Activated CD8-positive, alpha-beta memory T cell treated with anti-CD3 and anti-CD28 coated beads for 1 hour (primary cell): ENCODE results near the gene KCNA5.

ENCODE experiments used
- DNase-seq, 2 donors: peaks; one replicate each; pipeline ENCODE4 v3.0.0-alpha.2; 2020; ENCODE audit warnings: low read depth in 1 of 2; ENCODE audit errors: extremely low read depth in 1 of 2

The KCNA5 gene

DNA sequence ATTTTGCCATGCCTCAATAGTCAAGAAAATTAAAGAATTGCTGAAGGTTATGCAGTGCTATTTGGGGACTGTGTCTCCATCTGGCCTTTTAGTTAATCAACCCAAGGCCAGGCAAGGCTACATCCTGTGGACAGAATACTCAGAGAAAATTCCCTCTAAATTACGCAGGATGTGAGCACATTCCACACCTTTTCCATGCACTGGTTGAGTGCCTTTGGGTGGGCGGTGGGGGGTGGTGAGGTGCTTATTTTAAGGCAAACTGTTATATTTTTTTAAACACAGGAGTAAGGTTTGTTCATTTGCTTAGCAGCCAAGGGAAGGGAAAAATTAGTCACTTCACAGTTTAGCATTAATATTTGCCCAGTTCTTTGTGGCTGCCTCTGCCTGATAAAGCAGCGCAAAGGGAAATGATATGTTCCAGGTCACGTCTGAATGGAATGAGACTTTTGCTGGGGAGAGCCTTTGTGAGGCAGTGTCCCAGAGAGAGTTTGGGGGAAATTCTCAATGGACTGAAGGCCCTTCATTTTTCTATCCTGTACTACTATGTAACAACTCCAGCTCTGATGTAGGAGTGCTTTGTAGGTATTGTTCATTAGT, 17.2 kb upstream of the KCNA5 start:
- DNase-seq: no peak

DNA sequence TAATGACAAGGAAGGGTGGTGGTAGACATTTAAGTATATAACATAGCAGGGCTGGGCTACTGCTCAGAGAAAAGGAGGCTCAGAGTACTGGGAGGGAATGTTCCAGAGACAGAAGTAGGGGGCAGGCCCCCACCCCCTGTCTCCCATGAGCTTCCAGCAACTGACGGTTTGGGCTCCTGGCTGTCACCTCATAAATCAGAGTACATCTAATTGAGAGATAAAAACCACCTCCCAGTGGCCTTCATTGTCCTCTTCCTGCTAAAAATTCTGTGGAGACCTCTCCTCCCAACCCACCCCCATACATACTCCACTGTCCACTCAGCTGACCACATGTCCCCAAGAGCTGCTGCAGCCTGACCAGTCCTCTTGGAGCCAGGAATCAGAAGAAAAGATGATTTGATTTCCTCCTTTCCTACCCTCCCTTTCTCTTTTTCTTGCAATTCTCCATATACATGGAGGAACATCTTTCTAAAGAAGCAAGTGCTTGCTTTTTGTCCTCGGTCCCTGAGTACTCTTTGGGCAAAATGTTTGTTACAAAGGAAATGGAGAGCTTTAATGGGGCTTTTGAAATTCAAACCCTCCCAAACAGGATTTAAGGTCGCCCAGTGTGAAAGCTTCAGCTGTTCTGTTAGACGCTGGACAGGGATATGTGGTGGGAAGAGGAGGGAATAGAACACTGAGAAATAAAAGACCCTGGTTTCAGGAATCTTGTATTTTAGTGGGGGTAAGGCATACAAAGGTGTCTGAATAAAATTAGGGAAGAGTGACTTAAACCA, 16.4 kb upstream of the KCNA5 start:
- DNase-seq: no peak

DNA sequence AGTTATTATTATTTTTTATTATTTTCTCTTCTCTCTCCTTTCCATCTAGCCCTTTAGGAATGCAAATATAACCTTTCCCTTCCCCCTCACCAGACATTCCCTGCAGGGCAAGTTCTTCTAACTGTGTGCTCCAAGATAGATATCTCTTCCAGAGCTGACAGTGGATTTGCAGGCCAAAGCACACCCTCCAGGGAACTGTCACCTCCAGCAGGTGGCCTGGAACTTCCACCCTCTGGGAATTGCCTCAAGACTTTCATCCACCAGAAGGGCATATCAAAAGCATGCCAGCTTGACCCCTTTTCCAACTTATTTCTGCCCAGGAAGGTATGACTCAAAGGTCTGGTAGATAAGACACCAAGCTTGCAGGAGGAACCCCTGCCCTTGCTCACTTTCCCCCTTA, 13.6 kb upstream of the KCNA5 start:
- DNase-seq: no peak

DNA sequence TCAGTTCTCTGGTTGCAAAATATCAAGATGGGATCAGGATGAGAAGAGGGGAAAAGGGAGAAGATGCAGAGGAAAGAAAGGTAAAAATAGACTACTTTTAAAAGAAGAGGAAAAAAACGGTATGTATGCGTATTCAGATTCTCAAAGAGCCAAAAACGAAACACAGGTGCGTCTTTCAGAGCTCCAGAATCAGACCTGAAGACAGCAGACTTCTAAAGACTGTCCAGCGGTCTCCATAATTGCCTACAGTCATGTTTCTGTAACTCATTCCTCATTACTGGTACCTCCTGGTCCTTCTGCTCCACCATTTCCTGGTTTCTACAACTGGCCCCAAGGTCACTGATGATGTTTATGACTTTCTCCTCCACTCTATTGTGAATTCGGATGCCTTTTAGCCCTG, 12.4 kb upstream of the KCNA5 start:
- DNase-seq: no peak

DNA sequence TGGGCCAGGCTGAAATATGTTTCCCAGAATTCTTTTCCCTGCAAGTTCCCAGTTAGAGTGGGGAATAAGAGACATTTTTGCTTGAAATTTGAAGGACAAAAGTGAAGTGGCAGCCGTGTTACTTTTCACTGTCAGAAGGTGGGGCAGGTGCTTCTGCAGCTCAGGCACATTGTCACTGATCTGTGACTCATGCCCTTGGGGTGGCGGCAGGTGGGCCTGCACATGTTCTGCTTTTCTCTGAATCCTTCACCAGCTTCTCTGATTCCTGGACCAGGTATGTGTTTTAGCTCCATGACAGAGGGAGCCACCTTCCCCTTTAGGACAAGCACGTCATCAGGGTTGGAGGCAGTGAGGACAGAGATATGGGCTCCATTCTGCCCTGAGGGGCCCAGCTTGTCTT, 11.7 kb upstream of the KCNA5 start:
- no peak for DNase-seq

DNA sequence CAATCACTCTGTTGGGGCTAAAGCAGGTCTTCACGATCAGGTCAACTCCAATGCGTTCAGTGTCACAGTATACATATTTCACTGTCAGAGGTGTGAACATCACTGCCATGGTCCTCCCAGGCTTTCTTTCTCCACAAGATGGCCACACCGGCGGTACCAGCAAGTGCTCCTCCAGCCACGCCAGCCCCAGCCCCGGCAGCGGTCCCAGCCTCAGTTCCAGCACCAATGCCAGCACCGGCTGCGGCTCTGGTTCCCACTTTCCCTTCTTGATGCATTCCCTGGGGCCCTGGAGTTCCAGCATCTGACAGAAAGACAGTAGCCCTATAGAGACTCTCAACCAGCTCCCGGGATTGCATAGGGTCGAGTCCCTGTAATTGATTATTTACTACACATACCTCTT, 10.9 kb upstream of the KCNA5 start:
- DNase-seq: no peak

DNA sequence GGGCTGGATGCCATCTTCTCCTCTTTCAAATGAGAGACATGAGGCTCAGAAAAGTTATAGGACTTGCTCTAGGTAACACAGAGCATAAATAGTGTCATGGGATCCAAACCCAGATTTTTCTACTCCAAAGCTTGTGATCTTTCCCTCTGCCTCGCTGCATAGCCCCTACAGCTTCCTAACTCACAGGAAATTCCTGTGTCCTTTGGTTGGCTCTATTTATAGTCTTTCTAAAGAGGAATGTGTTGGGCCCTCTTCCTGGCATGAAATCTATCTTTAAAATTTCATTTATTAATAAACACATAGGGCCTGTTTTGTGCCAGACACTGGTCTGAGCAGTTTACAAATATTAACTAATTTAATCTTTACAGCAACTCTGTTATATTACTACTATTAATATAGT, 9.8 kb upstream of the KCNA5 start:
- no peak for DNase-seq

DNA sequence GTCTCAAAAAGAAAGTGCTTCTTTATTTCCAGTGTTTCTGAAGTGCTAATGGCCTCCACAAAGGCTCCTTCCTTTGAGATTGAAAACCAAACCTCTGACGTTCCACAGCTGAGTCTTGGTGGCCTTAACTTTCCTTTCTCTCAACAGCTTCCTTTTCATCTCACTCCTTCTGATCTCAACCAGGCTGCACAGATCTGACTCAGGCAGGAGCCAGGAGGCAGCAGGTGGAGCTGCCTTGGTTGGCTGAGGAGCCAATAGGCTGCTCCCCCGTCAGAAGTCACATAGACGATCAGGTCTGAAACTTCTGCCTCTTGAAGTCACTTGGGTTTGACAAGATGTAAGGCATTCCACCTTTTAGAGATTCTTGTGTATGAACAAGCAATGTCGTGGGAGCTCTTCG, 9.1 kb upstream of the KCNA5 start:
- no peak for DNase-seq

DNA sequence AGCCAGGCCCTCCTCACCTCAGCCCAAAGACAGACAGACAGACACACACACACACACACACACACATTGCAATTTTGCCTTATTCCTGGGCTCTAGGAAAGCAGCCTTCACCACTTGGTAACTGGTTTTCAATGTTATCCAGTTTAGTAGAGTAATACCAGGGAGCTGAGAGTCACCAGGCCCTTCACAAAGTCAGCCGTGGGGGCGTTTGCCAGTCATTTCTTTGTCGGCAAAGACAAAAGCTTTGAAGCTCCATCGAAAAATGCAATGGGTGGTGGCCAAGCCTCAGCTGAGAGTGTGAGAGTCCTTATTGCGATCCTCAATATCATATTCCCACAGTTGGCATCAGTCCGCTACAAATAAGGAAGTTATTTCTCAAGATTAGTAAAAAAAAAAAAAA, 8.1 kb upstream of the KCNA5 start:
- no peak for DNase-seq

DNA sequence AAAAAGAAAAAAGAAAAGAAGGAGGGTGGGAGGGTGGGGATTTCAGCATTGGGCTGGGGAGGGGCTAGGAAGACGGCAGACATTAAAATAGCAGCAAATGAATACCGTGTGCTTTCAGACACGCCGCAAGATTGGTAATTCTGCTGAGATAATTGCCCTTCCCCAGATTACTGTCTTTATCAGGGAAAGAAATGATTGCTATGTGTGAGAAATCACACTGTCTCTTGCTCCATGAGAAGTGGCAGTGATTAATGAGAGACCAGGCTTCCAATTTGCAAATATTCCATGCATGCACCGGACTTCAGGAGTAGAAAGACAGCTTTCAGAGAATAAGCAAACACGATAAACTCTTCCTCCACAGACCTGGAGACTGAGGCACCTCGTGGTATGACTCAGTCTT, 7.6 kb upstream of the KCNA5 start:
- no peak for DNase-seq

DNA sequence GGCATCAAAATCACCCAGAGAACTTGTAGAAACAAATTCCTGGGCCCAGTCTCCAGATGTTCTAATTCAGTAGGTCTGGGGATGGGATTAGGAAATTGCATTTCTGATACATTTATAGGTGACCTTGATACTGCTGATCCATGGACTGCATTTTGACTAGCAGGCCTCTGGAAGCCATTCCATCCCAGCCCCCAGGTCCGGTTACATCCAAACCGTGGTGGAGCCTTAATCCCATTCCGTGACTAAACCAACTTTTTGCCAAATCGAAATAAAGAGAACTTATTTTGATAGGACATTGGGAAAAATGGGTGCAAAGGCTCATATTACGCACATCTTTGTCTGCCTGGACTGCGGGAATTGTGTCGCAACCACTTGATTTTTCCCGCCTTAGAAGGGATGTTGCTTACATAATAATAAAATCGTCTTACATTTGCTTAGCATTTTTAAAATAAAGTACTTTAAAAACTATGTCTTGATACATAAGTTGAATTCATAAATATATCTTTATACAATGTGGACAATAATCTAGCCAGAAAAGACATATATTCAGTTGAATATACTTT, 5.8 kb upstream of the KCNA5 start:
- DNase-seq: no peak

DNA sequence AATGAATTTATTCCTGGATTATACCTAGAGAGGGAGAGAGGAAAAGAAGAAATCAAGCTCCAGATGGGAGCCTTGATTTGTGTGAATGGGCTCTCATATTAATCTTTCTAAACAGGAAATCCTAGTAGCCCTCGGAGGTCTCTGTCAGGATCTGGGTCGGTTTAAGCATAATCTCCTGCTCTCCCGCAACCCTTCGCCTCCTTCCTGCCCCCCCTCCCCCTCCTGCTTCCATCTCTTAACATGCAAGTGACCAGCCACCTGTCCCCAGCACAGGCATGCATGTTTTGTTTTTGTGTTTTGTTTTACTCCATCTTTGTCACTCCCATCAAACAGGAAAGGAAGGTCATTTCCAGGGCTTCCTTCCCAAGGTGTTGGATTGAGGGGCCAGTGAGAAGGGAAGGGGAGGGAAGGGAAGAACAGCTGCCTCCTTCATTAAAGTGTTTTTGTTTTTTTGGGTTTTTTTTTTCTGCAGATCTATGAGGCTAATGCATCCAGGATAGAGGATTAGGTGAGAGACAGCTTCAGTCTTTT, 4.8 kb upstream of the KCNA5 start:
- DNase-seq: no peak

DNA sequence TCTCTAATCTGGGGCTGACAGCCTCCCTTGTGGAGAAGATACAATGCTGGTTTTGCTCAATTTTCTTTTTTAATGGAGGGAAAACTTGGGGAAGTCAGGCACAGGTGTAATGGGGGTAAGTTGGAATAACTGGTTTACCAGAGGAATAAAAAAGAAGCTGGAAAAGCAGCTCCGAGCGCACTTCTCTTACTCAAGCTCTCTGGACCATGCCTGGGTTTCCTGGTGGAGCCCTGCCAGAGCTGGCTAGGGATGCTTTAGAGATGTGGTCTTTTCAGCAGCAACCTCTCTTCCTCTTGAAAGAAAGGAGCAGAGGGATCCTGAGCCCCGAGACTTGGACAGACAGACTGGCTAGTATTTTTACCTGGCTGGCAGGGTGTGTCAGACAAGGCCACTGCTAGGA, 3.9 kb upstream of the KCNA5 start:
- DNase-seq: no peak

DNA sequence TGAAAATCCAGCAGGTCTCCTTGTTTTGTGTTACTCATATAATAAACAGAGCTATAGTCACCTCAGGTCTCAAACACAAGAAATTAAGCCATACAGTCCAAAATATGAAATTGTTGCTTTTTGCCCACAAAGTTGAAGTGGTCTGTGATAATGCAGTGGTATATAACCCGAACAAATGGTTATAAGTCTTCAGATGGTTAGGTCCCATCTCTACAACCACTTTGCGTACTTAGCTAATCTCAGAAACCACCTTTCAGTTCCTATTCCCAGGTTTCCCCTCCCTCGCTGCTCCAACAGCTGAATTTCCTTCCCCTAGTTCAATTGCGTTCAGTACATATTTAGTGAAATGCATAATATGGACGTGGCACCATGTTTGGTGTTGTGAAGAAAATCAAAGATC, 3.3 kb upstream of the KCNA5 start:
- no peak for DNase-seq

DNA sequence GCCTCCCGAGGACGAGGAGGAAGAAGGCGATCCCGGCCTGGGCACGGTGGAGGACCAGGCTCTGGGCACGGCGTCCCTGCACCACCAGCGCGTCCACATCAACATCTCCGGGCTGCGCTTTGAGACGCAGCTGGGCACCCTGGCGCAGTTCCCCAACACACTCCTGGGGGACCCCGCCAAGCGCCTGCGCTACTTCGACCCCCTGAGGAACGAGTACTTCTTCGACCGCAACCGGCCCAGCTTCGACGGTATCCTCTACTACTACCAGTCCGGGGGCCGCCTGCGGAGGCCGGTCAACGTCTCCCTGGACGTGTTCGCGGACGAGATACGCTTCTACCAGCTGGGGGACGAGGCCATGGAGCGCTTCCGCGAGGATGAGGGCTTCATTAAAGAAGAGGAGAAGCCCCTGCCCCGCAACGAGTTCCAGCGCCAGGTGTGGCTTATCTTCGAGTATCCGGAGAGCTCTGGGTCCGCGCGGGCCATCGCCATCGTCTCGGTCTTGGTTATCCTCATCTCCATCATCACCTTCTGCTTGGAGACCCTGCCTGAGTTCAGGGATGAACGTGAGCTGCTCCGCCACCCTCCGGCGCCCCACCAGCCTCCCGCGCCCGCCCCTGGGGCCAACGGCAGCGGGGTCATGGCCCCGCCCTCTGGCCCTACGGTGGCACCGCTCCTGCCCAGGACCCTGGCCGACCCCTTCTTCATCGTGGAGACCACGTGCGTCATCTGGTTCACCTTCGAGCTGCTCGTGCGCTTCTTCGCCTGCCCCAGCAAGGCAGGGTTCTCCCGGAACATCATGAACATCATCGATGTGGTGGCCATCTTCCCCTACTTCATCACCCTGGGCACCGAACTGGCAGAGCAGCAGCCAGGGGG, 979 bp downstream of the KCNA5 start:
- no peak for DNase-seq

DNA sequence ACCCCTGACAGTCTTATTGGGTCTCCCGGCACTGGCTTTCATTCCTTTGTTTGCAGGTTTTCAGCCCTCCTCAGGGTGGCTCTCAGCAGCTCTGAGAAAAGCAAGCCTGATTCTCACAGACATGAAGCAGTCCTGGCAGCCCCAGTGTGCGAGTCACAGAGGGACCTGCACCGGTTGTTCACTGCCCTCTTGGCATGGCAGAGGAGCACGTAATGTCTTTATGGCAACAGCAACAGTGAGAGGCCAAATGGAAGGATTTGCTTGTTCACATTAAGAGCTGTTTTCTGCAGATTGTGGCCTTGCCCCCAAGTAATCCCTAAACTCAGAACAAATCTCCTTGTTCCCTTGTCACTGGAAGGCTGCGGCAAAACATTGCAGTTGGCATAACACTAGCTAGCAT, 3.4 kb downstream of the KCNA5 start:
- DNase-seq: no peak

DNA sequence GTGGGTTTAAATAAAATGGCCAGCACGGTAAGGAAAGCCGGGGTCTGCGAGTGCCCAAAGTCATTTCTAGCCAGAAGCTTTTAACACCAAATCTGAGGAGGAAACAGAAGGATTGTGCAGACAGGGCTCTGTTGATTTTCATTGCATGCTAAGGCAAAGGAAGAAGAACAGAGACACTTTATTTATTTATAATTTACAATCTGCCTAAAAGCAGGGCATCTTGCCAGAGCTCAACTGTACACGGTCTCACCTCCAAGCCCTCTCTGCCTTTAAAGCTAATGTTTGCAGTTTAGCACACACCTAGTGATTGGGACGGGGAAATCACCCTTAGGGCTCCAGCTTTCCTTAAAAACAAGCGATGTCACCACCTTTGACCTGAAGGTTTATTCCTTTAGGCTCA, 4.0 kb downstream of the KCNA5 start:
- no peak for DNase-seq

DNA sequence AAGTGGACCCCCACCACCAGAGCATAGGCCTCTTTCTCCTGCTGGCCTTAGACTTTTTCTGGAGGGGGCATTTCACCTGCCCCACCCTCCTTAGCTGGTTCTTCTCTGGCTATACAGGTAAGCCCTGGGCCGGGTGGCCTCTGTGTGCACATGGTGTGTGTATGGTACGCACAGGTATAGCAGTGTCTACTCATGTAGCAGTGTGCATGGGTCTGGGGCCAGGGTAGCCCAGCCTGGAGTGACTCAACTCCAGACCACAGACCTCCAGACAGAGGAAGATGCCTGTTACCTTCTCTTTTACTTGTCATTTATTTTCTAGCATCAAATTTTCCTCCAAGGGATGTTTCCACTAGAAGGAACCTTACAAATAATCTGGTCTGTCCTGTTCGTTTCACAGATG, 6.9 kb downstream of the KCNA5 start:
- DNase-seq: no peak

DNA sequence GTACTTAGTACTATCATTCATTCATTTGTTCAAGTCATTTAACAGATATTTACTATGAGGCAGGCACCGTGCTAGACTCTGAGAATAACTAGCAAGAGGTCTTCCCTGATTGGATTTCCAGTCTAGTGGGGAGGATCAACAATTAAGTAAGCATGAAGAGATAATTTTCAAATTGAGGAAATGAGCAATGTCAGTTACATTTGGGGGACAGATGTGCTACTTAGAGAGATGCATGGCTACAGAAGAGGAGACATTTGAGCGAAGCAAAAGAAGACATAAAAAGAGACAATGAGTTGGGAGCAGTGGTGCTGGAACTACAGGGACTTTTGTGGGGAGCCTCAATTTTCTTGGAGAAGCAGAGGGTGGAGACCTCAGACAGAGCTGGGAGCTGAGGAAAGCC, 7.7 kb downstream of the KCNA5 start:
- DNase-seq: no peak

DNA sequence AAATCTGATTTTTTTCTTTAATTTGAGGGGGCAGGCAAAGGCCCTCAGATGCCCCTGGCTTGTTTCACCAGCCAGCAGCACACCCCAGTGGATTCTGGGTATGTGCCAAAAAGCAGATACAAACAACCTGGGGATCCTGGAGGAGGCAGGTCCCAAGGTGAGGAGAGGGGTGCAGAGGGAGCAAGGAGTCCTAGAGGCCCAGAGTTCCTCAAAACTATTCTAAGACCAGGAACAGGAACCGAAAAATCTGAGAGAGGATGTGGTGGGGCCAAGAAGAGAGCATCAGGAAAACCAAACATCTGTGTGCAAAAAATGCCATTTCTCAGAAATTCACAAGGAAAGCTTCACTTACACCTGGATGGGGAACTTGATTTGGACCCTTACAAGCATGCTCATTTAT, 8.2 kb downstream of the KCNA5 start:
- no peak for DNase-seq

DNA sequence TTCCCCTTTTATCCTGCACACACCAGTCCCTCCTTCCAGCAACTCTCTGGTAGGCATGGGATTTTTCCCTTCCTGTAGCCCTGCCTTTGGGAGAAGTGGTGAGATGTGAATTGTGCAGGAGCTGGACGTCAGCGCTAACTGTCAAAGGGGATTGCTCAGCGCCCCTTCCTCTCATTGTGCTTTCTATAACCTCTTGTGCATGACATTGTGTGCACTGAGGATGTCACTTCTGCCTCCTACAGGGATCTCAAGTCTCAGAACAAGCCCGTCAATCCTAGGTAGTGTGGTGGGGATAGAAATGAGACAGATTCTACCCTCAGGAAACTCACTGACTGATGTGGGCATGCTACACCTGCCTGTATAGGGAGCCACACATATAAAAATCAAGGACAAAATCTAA, 8.7 kb downstream of the KCNA5 start:
- DNase-seq: no peak
